Measurements from ENCODE around the gene USP13.
"Not testable (repeated sequence)": the region's sequence is repeated elsewhere in the genome, so short reads cannot be mapped to it uniquely, and the experiment has no call there.

USP13 gene

GRCh38 chr3:179677884-179678283, 25.0 kb downstream of the USP13 start:
- Histone ChIP-seq H3K27me3 (ENCODE audit: low read depth, low read length) (no peaks in the 10 kb centered on the region), H3K4me3 (ENCODE audit: low read length) (no peak overlapping the region), H3K79me2 (ENCODE audit: low read length) (peaks cover 75% of the 10 kb centered on the region), H3K9me3 (ENCODE audit: insufficient read depth, low read length) (no peaks in the 10 kb centered on the region), H3K36me3 (replicated peaks; ENCODE audit: low read depth, low read length) (peaks cover 3% of the 10 kb centered on the region), H3K4me1 (ENCODE audit: low read length) (no peaks in the 10 kb centered on the region), H2AFZ (ENCODE audit: low read depth, low read length) (no peak overlapping the region), H3K27ac (ENCODE audit: low read length) (no peak overlapping the region), H3K4me2 (ENCODE audit: low read length) (no peak overlapping the region), H3K9ac (ENCODE audit: low read length) (no peak overlapping the region), H4K20me1 (ENCODE audit: insufficient read depth, low read length) (peaks cover 26% of the 10 kb centered on the region)
- no peak for TF ChIP-seq EZH2phosphoT487 (IDR thresholded peaks at IDR 0.05; ENCODE audit: low read depth)
- TF ChIP-seq, protein P1, sequence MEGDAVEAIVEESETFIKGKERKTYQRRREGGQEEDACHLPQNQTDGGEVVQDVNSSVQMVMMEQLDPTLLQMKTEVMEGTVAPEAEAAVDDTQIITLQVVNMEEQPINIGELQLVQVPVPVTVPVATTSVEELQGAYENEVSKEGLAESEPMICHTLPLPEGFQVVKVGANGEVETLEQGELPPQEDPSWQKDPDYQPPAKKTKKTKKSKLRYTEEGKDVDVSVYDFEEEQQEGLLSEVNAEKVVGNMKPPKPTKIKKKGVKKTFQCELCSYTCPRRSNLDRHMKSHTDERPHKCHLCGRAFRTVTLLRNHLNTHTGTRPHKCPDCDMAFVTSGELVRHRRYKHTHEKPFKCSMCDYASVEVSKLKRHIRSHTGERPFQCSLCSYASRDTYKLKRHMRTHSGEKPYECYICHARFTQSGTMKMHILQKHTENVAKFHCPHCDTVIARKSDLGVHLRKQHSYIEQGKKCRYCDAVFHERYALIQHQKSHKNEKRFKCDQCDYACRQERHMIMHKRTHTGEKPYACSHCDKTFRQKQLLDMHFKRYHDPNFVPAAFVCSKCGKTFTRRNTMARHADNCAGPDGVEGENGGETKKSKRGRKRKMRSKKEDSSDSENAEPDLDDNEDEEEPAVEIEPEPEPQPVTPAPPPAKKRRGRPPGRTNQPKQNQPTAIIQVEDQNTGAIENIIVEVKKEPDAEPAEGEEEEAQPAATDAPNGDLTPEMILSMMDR (IDR thresholded peaks at IDR 0.05; ENCODE audit: low read depth, low read length) = no peak

GRCh38 chr3:179681492-179682263, 28.8 kb downstream of the USP13 start:
- Histone ChIP-seq H2AFZ (ENCODE audit: low read depth, low read length) (no peak overlapping the region), H3K4me1 (ENCODE audit: low read length) (no peaks in the 10 kb centered on the region), H3K9me3 (ENCODE audit: insufficient read depth, low read length) (no peaks in the 10 kb centered on the region), H3K9ac (ENCODE audit: low read length) (no peak overlapping the region), H3K79me2 (ENCODE audit: low read length) (peaks cover 43% of the 10 kb centered on the region), H4K20me1 (ENCODE audit: insufficient read depth, low read length) (peaks cover 14% of the 10 kb centered on the region; the same call in 1 of the 2 replicates), H3K4me3 (ENCODE audit: low read length) (no peak overlapping the region), H3K4me2 (ENCODE audit: low read length) (no peak overlapping the region), H3K27ac (ENCODE audit: low read length) (no peak overlapping the region), H3K36me3 (replicated peaks; ENCODE audit: low read depth, low read length) (peaks cover 11% of the 10 kb centered on the region), H3K27me3 (ENCODE audit: low read depth, low read length) (no peaks in the 10 kb centered on the region)
- TF ChIP-seq EZH2phosphoT487 (IDR thresholded peaks at IDR 0.05; ENCODE audit: low read depth) = no peak
- TF ChIP-seq, protein P1 (IDR thresholded peaks at IDR 0.05; ENCODE audit: low read depth, low read length) = no peak

GRCh38 chr3:179682426-179683080, 29.7 kb downstream of the USP13 start:
- no peak for TF ChIP-seq EZH2phosphoT487 (IDR thresholded peaks at IDR 0.05; ENCODE audit: low read depth)
- TF ChIP-seq, protein P1 (IDR thresholded peaks at IDR 0.05; ENCODE audit: low read depth, low read length) = no peak
- no peak overlapping the region for H3K9ac ChIP-seq (ENCODE audit: low read length)
- H3K9me3 ChIP-seq (ENCODE audit: insufficient read depth, low read length) = no peaks in the 10 kb centered on the region
- H4K20me1 ChIP-seq (ENCODE audit: insufficient read depth, low read length) = peaks cover 11% of the 10 kb centered on the region; the same call in 1 of the 2 replicates
- no peak overlapping the region for H3K4me2 ChIP-seq (ENCODE audit: low read length)
- H3K27me3 ChIP-seq (ENCODE audit: low read depth, low read length) = no peaks in the 10 kb centered on the region
- H3K4me3 ChIP-seq (ENCODE audit: low read length) = no peak overlapping the region
- peaks cover 36% of the 10 kb centered on the region for H3K79me2 ChIP-seq (ENCODE audit: low read length)
- no peaks in the 10 kb centered on the region for H3K4me1 ChIP-seq (ENCODE audit: low read length)
- H3K27ac ChIP-seq (ENCODE audit: low read length) = no peak overlapping the region
- peaks cover 11% of the 10 kb centered on the region for H3K36me3 ChIP-seq (replicated peaks; ENCODE audit: low read depth, low read length)
- H2AFZ ChIP-seq (ENCODE audit: low read depth, low read length) = no peak overlapping the region

DNA sequence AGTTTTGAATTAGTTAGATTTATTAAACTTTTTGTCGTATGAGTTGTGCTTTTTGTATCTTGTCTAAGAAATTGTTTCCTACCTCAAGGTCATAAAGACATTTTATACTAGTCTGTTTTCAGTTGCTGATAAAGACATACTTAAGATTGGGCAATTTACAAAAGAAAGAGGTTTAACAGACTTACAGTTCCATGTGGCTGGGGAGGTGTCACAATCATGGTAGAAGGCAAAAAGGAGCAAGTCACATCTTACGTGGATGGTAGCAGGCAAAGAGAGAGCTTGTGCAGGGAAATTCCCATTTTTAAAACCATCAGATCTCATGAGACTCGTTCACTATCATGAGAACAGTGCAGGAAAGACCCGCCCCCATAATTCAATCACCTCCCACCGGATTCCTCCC, 30.4 kb downstream of the USP13 start:
- peaks cover 36% of the 10 kb centered on the region for H3K79me2 ChIP-seq (ENCODE audit: low read length)

More for the DNA sequence above, 30.4 kb downstream of the USP13 start:
- H4K20me1 ChIP-seq (ENCODE audit: insufficient read depth, low read length) = peaks cover 13% of the 10 kb centered on the region
- H3K27ac ChIP-seq (ENCODE audit: low read length); H3K4me2 ChIP-seq (ENCODE audit: low read length); H3K9me3 ChIP-seq (ENCODE audit: insufficient read depth, low read length); H3K9ac ChIP-seq (ENCODE audit: low read length); H3K4me3 ChIP-seq (ENCODE audit: low read length); H2AFZ ChIP-seq (ENCODE audit: low read depth, low read length); H3K27me3 ChIP-seq (ENCODE audit: low read depth, low read length); H3K4me1 ChIP-seq (ENCODE audit: low read length): not testable (repeated sequence)
- H3K36me3 ChIP-seq (replicated peaks; ENCODE audit: low read depth, low read length) = peaks cover 11% of the 10 kb centered on the region

All from OCI-LY3 (cell line).